ENCODE data around the gene VSTM2L. TPM values are rescaled to one million over a fixed set of nuclear protein-coding genes. Genes with fewer than 3 reads are reported as not detected.

Gene VSTM2L
- total and polyA plus RNA-seq, 2 of the 13 experiments (the other 11 are each of a cell fraction or from before 2014, with no cell fraction given), result not detected

- TF ChIP-seq ZNF547 (CRISPR knock-in tag; IDR thresholded peaks at IDR 0.05), result peak; percentile 46; the same call in 1 of the 2 replicates
- TF ChIP-seq ZNF512B (CRISPR knock-in tag; IDR thresholded peaks at IDR 0.05; ENCODE audit: borderline replicate concordance), result 0 out of 2 replicates have a peak, but pooled peaks have one; percentile 66
- no peak for TF ChIP-seq ZSCAN30 (CRISPR knock-in tag; IDR thresholded peaks at IDR 0.05)
- TF ChIP-seq SRSF1 (optimal IDR thresholded peaks at IDR 0.05; ENCODE audit: low read depth, low read length), result peak; percentile 92
- TF ChIP-seq NRL (CRISPR knock-in tag; IDR thresholded peaks at IDR 0.05; ENCODE audit: borderline replicate concordance), result peak; percentile 82
- TF ChIP-seq ZFP82 (CRISPR knock-in tag; IDR thresholded peaks at IDR 0.05; ENCODE audit: borderline replicate concordance), result no peak
- 0 out of 2 replicates have a peak, but pooled peaks have one; percentile 14 for TF ChIP-seq E2F5 (CRISPR knock-in tag; conservative IDR thresholded peaks at IDR 0.05)
- TF ChIP-seq SMAD3 (CRISPR knock-in tag; IDR thresholded peaks at IDR 0.05), result 0 out of 2 replicates have a peak, but pooled peaks have one; percentile 20
- TF ChIP-seq ZNF232 (CRISPR knock-in tag; IDR thresholded peaks at IDR 0.05; ENCODE audit: borderline replicate concordance), result no peak
- peak; percentile 20; the same call in 1 of the 2 replicates for TF ChIP-seq ZNF143 (CRISPR knock-in tag; IDR thresholded peaks at IDR 0.05)
- peak; percentile 60; the same call in 1 of the 2 replicates for TF ChIP-seq E2F2 (CRISPR knock-in tag; IDR thresholded peaks at IDR 0.05; ENCODE audit: borderline replicate concordance)
- peak; percentile 52; the same call in 1 of the 2 replicates for TF ChIP-seq ZNF281 (CRISPR knock-in tag; IDR thresholded peaks at IDR 0.05; ENCODE audit: borderline replicate concordance)
- peak; percentile 17; the same call in 1 of the 2 replicates for TF ChIP-seq ZNF276 (CRISPR knock-in tag; IDR thresholded peaks at IDR 0.05; ENCODE audit: low read depth)
- TF ChIP-seq CENPBD1 (CRISPR knock-in tag; IDR thresholded peaks at IDR 0.05; ENCODE audit: borderline replicate concordance, low read depth), result no peak
- peak; percentile 46; the same call in 1 of the 2 replicates for TF ChIP-seq LBX2 (CRISPR knock-in tag; IDR thresholded peaks at IDR 0.05; ENCODE audit: borderline replicate concordance)
- no peak for TF ChIP-seq MATR3 (CRISPR knock-in tag; IDR thresholded peaks at IDR 0.05)
Observed at GRCh38 chr20:37914672-37915433, 11.9 kb downstream of the VSTM2L start (continued).

Measured in HepG2 (cell line).